SJSA1 (cell line): ENCODE results near the gene OAS1. TPM values are rescaled to one million over a fixed set of nuclear protein-coding genes. Genes with fewer than 3 reads are reported as not detected.
"Not testable (repeated sequence)": the region's sequence is repeated elsewhere in the genome, so short reads cannot be mapped to it uniquely, and the experiment has no call there.

Experiments
- DNase-seq, 2 experiments: peaks; one replicate each; pipeline ENCODE4 v3.0.0-alpha.2; 2015 to 2020; ENCODE audit warnings: low spot score in 2 of 2, low read depth in 1 of 2
- H3K27ac ChIP-seq: fragments of 250-450 bp; sonication (Bioruptor Pico); 2 replicates; pipeline ENCODE4 v1.5.1; 2020; ENCODE audit warnings: mild to moderate bottlenecking, moderate library complexity
- H3K27me3 ChIP-seq: fragments of 250-450 bp; sonication (Bioruptor Pico); replicated peaks from 2 replicates; pipeline ENCODE4 v1.5.1; 2020; ENCODE audit warnings: mild to moderate bottlenecking, moderate library complexity
- H3K36me3 ChIP-seq: fragments of 250-450 bp; sonication (Bioruptor Pico); 2 replicates; pipeline ENCODE4 v1.5.1; 2020; ENCODE audit warnings: mild to moderate bottlenecking
- H3K4me1 ChIP-seq: fragments of 250-450 bp; sonication (Bioruptor Pico); replicated peaks from 2 replicates; pipeline ENCODE4 v1.6.1; 2021; ENCODE audit warnings: mild to moderate bottlenecking
- H3K4me3 ChIP-seq: fragments of 250-450 bp; sonication (Bioruptor Pico); 2 replicates; pipeline ENCODE4 v1.5.1; 2020; ENCODE audit warnings: mild to moderate bottlenecking
- H3K9me3 ChIP-seq: fragments of 250-450 bp; sonication (Bioruptor Pico); replicated peaks from 2 replicates; pipeline ENCODE4 v1.5.1; 2020; ENCODE audit warnings: mild to moderate bottlenecking
- total RNA-seq: library from RNA; depleted of rRNA; stranded (reverse); fragments of >200 nt; shearing (Covaris generic); gene quantifications from 2 replicates; pipeline ENCODE4 v1.2.3, GENCODE V29; 2014

The OAS1 gene
- total RNA-seq, 1 experiment from 2014 or later: not detected

DNA sequence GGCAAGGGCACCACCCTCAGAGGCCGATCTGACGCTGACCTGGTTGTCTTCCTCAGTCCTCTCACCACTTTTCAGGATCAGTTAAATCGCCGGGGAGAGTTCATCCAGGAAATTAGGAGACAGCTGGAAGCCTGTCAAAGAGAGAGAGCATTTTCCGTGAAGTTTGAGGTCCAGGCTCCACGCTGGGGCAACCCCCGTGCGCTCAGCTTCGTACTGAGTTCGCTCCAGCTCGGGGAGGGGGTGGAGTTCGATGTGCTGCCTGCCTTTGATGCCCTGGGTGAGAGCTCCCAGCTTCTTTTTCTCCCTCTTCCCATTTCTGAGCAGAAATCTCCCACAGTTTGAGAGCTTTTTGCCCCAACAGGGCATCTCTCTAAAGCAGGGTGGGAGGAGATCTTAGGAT, 1.8 kb downstream of the OAS1 start:
- H3K36me3 ChIP-seq: no peaks in the 10 kb centered on the region
- H3K4me1 ChIP-seq: no peaks in the 10 kb centered on the region
- H3K27ac ChIP-seq: no peak overlapping the region
- no peak overlapping the region for H3K4me3 ChIP-seq
- no peaks in the 10 kb centered on the region; the same call in 1 of the 2 replicates for H3K9me3 ChIP-seq
- no peak for DNase-seq
- H3K27me3 ChIP-seq: no peaks in the 10 kb centered on the region

DNA sequence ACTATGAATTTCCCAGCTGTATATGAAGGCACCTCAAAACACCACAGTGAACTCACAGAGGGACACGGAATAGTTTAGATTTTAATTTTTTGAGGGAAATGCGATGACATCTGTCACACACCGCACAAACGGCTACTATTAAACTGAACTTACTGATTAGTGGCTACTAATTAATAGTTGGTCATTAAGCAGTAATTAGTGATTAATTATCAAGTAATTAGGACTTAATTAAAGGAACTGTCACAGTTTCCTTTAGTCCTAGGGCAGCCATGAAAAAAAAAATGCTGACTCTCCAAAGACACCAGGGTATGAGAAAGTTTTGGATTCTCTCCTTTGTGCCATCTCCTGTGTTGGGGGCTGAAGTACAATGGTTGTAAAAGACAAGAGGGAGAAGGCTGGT, 2.9 kb downstream of the OAS1 start:
- Histone ChIP-seq H3K9me3 (no peaks in the 10 kb centered on the region; the same call in 1 of the 2 replicates), H3K36me3 (no peaks in the 10 kb centered on the region), H3K4me3 (no peak overlapping the region), H3K4me1 (no peaks in the 10 kb centered on the region), H3K27me3 (no peaks in the 10 kb centered on the region), H3K27ac (no peak overlapping the region)
- no peak for DNase-seq

DNA sequence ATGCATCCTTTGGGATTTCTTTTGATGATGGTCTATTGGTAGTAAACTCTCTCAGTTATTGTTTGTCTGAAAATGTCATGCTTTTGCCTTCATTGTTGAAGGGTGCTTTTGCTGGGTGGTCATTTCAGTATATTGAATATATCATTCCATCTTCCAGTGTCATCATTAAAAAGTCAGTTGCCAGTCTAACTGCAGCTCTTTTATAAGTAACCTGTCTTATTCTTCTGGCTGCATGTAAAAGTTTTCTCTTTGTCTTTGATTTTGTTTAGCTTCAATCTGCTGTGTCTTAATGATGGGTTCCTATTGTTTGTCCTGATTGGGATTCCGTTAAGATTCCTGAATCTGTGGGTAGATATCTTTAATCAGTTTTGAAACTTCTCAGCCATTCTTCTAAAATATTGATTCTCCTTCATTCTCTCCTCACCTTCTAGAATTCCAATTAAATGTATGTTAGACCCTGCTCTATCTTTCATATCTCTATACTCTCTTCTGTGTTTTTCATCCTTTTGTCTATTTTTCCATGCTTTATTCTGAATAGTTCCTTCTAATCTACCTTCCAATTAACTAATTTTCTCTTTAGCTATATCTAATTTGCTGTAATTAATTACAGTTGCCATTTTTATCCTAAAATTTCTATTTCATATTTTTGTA, 6.4 kb downstream of the OAS1 start:
- no peak for DNase-seq
- H3K4me1 ChIP-seq: no peaks in the 10 kb centered on the region

DNA sequence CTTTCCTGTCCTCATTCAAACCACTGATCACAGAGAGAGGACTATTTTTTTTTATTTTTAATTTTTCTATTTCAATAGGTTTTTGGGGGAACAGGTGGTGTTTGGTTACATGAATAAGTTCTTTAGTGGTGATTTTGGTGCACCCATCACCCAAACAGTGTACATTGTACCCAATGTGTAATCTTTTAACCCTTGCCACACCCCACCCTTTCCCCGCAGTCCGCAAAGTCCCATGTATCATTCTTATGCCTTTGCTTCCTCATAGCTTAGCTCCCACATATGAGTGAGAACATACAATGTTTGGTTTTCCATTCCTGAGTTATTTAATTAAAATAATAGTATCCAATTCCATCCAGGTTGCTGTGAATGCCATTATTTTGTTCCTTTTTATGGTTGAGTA, 7.1 kb downstream of the OAS1 start:
- H3K4me3 ChIP-seq, H3K36me3 ChIP-seq, H3K9me3 ChIP-seq, H3K4me1 ChIP-seq, H3K27me3 ChIP-seq, DNase-seq, H3K27ac ChIP-seq: not testable (repeated sequence)

More for the DNA sequence above, 6.4 kb downstream of the OAS1 start:
- Histone ChIP-seq H3K9me3 (no peaks in the 10 kb centered on the region; the same call in 1 of the 2 replicates), H3K36me3 (no peaks in the 10 kb centered on the region), H3K4me3 (no peak overlapping the region), H3K27ac (no peak overlapping the region), H3K27me3 (no peaks in the 10 kb centered on the region)

DNA sequence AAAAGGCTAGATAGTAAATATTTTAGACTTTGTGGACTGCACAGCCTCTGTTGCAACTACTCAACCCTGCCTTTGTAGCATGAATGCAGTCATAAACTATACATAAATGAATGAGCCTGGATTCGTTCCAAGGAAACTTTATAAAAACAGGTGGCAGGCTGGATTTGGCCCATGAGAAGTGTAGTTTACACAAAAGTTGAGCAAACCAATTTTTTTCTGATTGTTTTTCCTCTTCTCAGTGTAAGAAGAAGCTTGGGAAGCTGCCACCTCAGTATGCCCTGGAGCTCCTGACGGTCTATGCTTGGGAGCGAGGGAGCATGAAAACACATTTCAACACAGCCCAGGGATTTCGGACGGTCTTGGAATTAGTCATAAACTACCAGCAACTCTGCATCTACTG, 9.5 kb downstream of the OAS1 start:
- Histone ChIP-seq H3K4me3 (no peak overlapping the region), H3K36me3 (no peaks in the 10 kb centered on the region)
- no peak for DNase-seq

DNA sequence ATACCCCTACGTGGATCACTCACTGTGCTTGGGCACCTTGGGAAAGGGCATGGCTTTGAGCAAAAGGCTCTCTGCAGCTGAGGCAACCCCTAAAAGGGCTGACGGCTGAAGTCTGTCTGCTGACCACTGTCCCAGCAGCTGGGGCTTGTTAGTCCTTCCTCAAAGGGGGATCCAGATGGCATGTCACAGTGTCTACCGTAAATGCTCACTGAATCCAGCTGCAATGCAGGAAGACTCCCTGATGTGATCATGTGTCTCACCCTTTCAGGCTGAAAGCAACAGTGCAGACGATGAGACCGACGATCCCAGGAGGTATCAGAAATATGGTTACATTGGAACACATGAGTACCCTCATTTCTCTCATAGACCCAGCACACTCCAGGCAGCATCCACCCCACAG, 12.4 kb downstream of the OAS1 start:
- Histone ChIP-seq H3K27ac (no peak overlapping the region), H3K9me3 (no peaks in the 10 kb centered on the region), H3K36me3 (no peaks in the 10 kb centered on the region), H3K4me3 (no peak overlapping the region), H3K4me1 (no peaks in the 10 kb centered on the region), H3K27me3 (0 out of 2 replicates have a peak, but pooled peaks cover 4% of the 10 kb centered on the region)
- DNase-seq: no peak

More for the DNA sequence above, 9.5 kb downstream of the OAS1 start:
- H3K27ac ChIP-seq: no peak overlapping the region
- 0 out of 2 replicates have a peak, but pooled peaks cover 4% of the 10 kb centered on the region for H3K27me3 ChIP-seq
- H3K9me3 ChIP-seq: no peaks in the 10 kb centered on the region; the same call in 1 of the 2 replicates
- H3K4me1 ChIP-seq: no peaks in the 10 kb centered on the region

DNA sequence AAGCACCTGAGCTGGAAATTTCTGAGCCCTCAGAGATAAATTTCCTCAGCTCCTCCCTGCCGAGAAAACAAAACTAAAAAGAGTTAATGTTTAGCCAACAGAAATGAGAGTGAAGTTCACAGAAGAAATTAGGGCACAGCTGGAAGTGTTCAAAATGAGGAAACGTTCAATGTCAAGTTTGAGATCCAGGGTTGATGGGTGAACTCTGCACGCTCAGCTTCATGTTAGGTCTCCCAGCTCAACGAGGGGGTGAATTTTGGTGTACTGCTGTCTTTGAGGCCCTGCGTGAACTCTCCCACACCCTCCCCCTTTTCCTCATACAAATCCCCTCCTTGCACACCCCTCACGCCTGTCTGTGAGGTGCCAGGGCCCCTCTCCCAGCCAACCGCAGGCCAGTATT, 18.2 kb downstream of the OAS1 start:
- no peak overlapping the region for H3K27ac ChIP-seq

DNA sequence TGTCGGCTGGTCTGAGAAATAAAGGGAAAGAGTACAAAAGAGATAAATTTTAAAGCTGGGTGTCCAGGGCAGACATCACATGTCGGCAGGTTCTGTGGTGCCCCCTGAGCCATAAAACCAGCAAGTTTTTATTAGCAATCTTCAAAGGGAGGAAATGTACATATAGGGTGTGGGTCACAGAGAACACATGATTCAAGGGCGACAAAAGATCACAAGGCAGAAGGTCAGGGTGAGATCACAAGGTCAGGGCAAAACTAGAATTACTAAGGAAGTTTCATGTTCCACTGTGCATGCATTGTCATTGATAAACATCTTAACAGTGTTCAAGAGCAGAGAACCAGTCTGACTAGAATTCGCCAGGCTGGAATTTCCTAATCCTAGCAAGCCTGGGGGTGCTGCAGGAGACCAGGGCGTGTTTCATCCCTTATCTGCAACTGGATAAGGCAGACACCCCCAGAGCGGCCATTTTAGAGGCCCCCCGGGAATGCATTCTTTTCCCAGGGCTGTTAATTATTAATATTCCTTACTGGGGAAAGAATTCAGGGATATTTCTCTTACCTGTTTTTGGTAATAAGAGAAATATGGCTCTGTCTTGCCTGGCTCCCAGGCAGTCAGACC, 19.8 kb downstream of the OAS1 start:
- H3K9me3 ChIP-seq, H3K27ac ChIP-seq, H3K4me1 ChIP-seq, H3K4me3 ChIP-seq, H3K27me3 ChIP-seq, H3K36me3 ChIP-seq, DNase-seq: not testable (repeated sequence)

More for the DNA sequence above, 18.2 kb downstream of the OAS1 start:
- Histone ChIP-seq H3K9me3 (no peaks in the 10 kb centered on the region), H3K36me3 (no peaks in the 10 kb centered on the region), H3K4me1 (no peaks in the 10 kb centered on the region), H3K27me3 (peaks cover 4% of the 10 kb centered on the region; the same call in 1 of the 2 replicates), H3K4me3 (no peak overlapping the region)
- DNase-seq: no peak

DNA sequence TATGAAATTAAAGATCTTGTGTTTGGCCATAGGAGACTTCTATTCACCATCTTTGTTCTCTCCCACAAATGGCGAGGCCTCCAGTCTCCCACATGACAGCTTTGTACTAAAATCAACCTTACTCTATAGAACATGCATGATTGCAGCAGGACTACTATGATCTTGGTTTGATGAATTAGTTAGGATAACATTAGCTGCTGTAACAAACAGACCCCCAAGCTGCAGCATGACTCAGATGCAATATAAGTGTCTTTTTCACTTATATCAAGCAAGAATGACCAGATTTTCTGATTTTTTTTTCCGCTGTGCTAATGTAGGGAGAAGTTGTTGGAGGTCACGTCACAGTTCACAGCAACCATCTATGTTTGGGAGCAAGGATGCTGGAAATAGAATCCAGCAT, 20.7 kb downstream of the OAS1 start:
- no peak for DNase-seq
- Histone ChIP-seq H3K36me3 (no peaks in the 10 kb centered on the region), H3K4me1 (no peaks in the 10 kb centered on the region), H3K9me3 (no peaks in the 10 kb centered on the region), H3K27ac (no peak overlapping the region), H3K27me3 (no peaks in the 10 kb centered on the region; the same call in 1 of the 2 replicates), H3K4me3 (no peak overlapping the region)

DNA sequence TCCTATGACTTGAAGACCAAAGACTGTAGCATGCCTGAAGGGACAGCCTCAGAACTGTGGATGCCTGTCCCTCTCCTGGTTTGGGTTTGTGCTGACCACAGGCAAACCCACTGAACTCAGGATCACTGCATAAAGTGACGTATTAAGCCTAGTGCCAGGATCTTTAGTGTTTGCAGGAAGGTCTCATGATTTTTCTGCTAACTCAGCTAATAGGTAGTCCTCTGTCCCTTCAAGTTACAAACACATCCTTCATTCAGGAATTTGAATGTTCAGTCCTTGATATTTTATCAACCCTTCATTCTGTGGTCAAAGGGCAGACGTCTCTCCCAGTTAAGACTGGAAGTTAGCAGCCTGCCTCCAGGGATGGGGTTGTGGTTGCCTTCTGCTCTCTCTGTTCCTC, 21.2 kb downstream of the OAS1 start:
- Histone ChIP-seq H3K9me3 (no peaks in the 10 kb centered on the region), H3K27ac (no peak overlapping the region), H3K27me3 (no peaks in the 10 kb centered on the region; the same call in 1 of the 2 replicates), H3K4me3 (no peak overlapping the region), H3K4me1 (no peaks in the 10 kb centered on the region), H3K36me3 (no peaks in the 10 kb centered on the region)
- no peak for DNase-seq

DNA sequence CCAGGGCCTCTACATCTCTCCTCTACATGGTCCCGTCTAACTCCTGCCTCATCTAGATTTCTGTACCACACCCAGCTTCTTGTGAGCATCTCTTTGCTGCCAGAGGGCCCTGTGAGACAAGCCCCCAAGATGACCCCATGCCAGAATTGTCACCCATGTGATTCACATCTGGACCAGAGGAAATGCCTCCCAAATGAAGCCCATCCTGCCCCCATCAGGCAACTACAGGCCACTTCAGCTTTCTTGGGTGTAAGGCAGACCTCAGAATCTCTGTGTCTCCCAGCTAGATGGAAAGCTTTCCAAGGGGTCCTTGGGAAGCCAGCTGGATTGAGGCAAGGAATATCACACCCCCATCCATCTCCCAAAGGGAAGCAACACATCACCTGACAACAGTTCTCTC, 22.2 kb downstream of the OAS1 start:
- no peaks in the 10 kb centered on the region; the same call in 1 of the 2 replicates for H3K27me3 ChIP-seq
- DNase-seq: no peak
- H3K4me1 ChIP-seq: no peaks in the 10 kb centered on the region
- no peak overlapping the region for H3K27ac ChIP-seq
- no peaks in the 10 kb centered on the region for H3K36me3 ChIP-seq
- no peaks in the 10 kb centered on the region for H3K9me3 ChIP-seq
- H3K4me3 ChIP-seq: no peak overlapping the region

DNA sequence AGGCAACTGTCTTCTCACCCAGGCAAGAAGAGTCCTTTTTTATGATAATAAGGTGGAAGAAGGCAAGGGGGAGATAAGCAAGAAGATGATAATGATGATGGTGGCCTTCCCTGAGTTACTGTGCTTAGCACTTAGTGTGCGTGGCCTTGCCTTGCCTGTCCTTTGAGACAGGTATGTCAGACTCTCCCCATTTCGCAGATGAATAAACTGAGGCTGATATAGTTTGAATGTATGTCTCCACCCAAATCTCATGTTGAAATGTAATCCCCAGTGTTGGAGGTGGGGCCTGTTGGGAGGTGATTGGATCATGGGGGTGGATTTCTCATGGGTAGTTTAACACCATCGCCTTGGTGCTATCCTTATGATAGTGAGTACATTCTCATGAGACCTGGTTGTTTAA, 23.0 kb downstream of the OAS1 start:
- no peak overlapping the region for H3K4me3 ChIP-seq
- no peaks in the 10 kb centered on the region; the same call in 1 of the 2 replicates for H3K27me3 ChIP-seq
- DNase-seq: no peak
- no peaks in the 10 kb centered on the region for H3K36me3 ChIP-seq
- H3K4me1 ChIP-seq: no peaks in the 10 kb centered on the region
- H3K9me3 ChIP-seq: no peaks in the 10 kb centered on the region
- no peak overlapping the region for H3K27ac ChIP-seq

DNA sequence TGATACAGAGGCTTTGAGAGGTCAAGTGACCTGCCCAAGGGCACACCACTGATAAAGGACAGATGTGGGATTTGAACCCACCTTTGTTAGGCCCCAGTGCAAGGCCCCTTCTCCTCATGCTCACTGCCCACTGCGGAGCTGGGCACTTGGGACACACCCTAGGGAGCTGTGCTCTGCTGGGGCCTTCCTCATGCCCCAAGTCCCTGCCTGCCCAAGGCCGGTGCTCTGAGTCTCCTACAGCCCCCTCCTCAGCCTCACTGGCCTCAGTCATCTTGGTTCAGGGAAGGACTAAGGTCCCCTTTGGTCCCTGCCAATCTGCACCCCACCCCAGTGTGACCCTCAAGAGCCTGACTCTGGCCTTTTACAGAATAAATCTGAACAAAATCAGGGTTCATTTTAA, 23.6 kb downstream of the OAS1 start:
- H3K36me3 ChIP-seq: no peaks in the 10 kb centered on the region
- no peaks in the 10 kb centered on the region for H3K9me3 ChIP-seq
- no peak for DNase-seq
- no peak overlapping the region for H3K4me3 ChIP-seq
- no peak overlapping the region for H3K27ac ChIP-seq
- no peaks in the 10 kb centered on the region for H3K4me1 ChIP-seq
- no peaks in the 10 kb centered on the region for H3K27me3 ChIP-seq

DNA sequence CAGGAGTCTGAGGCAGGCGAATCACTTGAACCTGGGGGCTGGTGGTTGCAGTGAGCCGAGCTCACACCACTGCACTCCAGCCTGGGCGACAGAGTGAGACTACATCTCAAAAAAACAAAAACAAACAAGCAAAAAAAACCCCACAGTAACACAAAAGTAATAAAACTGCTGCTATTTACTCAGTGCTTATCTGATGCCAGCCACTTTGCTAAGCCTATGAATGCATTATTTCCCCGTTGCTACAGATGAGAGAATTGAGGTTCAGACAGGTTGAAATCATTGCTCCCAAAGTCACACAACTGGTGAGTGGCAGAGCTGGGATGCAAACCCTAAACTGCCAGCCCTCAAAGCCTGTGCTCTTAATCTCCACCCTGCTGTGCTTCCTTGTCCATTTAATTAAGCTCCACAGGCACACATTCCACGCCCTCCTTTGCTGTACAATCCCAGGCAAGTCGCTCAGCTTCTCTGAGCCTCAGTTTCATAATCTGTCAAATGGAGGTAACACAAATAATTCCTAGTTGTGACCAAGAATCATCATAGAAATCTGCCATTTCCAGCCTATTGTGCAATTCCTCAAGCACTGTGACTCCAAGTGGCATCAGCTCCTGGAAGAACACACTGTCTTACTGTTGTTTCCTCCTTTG, 25.8 kb downstream of the OAS1 start:
- no peaks in the 10 kb centered on the region for H3K27me3 ChIP-seq
- no peak overlapping the region for H3K4me3 ChIP-seq
- DNase-seq: no peak
- no peaks in the 10 kb centered on the region for H3K9me3 ChIP-seq
- H3K36me3 ChIP-seq: no peaks in the 10 kb centered on the region
- no peak overlapping the region for H3K27ac ChIP-seq
- no peaks in the 10 kb centered on the region for H3K4me1 ChIP-seq
